GM12874 (cell line): ENCODE measurements around the gene RGP1.

Experiments
- TF ChIP-seq, protein P1 (sequence below): IDR thresholded peaks from 2 replicates; pipeline ENCODE4 v1.5.1; 2011; ENCODE audit warnings: low read depth, mild to moderate bottlenecking, control low read depth, low read length, moderate library complexity; ENCODE audit not compliant: insufficient read depth

RGP1 gene

DNA sequence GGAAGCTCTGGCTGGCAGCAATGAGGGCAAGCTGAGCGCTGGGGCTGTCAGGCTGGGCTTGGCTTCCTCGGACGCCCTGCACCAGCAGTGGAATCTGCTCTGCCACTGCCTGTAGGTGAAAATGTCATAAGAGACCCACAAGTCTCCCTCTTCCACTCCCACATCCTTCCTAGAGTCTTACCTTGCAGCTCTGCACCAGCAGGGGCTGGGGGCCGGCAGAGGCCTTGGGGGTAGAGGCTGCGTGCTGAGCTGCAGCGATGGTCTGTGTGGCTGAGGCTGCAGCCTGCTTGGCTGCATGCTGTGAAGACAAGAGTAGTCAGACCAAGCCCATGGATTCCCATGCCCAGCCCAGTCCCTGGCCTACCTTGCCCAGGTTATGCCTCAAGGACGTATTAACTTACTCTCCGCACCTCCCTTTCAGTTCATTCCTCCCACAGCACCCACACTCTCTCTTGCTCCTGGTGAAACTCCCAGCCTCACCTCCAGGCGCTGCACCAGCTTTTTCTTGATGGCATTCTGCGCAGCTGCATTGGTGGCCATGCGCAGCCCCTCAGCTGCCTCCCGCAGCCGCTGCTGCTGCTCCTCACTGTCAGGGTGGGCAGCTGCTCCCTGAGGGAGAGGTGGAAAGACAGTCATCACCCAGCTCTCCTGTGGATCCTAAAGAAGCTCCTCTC, 34.4 kb upstream of the RGP1 start:
- TF ChIP-seq, protein P1, sequence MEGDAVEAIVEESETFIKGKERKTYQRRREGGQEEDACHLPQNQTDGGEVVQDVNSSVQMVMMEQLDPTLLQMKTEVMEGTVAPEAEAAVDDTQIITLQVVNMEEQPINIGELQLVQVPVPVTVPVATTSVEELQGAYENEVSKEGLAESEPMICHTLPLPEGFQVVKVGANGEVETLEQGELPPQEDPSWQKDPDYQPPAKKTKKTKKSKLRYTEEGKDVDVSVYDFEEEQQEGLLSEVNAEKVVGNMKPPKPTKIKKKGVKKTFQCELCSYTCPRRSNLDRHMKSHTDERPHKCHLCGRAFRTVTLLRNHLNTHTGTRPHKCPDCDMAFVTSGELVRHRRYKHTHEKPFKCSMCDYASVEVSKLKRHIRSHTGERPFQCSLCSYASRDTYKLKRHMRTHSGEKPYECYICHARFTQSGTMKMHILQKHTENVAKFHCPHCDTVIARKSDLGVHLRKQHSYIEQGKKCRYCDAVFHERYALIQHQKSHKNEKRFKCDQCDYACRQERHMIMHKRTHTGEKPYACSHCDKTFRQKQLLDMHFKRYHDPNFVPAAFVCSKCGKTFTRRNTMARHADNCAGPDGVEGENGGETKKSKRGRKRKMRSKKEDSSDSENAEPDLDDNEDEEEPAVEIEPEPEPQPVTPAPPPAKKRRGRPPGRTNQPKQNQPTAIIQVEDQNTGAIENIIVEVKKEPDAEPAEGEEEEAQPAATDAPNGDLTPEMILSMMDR, result no peak

DNA sequence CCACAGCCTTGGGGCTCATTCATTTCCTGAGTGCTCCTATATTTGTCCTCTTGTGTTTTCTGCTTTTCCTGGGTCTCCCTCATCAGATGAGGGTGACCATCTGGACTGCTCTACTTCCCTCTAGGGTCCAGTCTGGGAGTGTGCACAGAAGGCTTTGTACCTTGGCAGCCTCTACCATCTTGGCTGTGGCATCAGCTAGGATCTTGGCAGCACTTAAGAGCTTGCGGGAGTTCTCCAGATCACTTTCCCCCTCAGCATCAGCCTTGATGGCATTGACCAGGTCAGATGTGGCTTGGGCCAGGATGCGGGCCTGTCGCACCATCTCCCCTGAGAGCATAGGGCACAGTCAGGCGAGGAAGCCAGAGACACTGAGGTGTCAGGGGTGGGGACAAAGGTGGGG, 32.9 kb upstream of the RGP1 start:
- TF ChIP-seq, protein P1, result no peak

DNA sequence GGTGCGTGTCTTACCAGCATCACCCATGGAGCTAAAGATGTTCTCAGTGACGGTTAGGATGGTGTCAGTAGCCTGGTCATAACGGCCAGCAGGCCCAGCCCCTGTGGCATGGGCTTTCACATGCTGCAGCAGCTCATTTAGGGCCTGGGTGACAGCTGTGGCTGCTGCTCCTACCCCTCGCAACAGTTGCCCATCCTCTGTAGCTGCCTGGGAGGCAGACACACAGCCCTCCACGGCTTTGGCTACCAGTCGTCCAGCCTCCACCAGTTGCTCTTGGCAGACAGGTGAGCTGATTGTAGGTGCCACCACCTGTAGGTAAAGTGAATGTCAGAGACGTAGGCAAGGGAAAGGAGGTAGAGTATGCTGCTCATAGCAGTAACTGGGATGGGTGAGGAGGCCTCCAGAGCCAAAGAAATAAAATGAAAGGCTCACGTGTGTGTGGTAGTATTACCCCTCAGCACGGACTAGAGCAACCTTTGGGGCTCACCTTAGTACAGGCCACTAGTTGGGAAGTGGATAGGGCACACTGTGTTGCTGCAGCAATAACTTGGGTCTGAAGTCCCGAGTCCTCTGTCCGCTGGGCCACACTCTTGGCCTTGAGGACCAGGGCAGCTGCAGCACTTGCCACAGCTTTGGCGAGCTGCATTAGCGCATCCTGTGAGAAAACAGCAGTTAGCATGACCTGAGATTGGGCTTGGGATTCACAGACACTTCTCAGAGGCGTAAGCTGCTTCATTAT, 31.8 kb upstream of the RGP1 start:
- TF ChIP-seq, protein P1, result no peak

DNA sequence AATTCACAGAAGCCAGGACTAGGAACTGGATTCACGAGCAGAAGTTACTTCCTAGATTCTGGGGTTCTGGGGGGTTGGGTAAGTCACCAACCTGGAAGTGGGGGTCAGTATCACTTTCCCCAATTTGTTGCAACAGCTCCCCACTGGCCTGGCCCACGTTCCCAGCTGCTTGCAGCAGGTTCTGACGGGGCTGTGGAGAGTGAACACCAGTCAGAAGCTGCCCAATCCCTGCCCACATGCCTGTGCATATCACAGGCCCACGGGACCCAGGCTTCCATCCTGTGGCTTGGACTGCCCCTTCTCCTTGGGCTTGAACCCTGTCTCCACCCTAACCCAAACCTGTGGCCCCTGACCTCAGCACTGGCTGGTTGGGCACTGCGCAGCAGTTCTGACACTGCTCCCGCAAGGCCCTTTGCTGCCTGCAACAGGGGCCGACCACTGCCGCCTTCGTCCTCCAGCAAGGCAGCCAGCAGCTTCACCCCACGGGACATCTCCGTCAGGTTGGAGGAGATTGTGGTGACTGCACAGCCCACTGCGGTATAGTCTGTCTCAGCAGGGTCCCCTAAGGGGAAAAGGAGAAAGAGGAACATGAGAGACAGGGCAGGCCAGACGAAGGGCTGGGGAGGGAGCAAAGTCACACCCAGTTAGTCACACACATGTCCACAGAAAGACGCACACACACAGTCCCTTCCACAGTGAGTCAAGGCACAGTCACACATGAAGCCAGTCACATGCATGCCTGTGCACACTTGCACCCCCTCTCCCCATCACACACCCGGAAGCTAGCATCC, 30.2 kb upstream of the RGP1 start:
- TF ChIP-seq, protein P1, result no peak

DNA sequence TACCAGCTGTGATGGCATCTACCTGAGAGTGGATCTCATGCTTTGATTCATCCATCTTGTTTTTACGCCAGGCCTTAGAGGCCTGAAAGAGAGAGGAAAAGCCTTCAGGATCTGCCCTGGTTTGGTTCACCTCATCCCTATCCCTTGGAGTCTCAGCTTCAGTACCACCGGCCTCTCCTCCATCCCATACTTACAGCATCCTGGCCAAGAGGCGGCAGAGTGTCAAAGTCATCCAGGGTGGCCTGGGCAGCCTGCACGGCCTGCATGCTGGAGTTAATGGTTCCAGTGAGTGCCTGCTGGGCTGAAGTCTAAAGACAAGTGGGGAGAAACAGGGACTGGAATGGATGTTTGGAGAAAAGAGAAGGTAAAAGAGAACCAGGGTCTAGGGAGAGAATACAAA, 29.5 kb upstream of the RGP1 start:
- TF ChIP-seq, protein P1, result no peak

DNA sequence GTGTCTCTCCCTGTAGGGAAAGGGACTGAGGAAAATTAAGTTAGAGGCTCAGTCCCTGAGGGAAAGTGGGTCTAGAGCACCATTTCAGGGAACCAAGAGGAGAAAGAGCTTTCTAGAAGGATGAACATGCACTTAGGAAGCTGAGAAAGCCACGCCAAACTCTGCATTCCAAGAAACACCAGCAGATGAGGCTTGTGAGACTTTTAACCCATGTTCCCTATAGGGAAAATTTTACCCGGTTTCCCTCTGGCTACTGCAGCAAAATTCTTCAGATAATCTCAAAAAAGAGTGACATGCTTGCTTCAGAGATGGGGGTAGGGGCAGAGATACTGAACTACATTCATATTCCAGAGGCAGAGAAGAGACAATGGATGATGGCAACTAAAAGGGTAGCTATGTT, 25.7 kb upstream of the RGP1 start:
- TF ChIP-seq, protein P1, result no peak

DNA sequence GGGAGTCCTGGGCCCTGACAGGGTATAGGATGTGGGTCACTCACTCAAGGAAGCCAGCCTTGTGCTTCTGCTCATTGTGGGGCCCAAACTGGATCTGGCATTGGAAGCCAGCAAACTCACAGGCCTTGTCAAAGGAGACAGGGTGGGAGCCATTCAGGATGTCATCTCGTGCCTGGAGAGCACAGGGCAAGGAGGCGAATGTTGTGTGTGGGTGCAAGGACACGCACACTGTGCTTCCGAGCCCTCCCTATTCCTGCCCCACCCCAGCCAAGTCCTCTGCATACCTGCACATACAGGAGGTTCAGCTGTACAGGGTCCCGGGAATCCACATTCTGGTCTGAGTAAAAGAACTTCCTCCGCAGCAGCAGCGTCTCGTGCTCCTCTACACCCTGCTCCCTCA, 25.2 kb upstream of the RGP1 start:
- TF ChIP-seq, protein P1, result no peak
